NCI-H2107 (cell line): ENCODE measurements around the gene PAQR5.
"Not testable (repeated sequence)": the region's sequence is repeated elsewhere in the genome, so short reads cannot be mapped to it uniquely, and the experiment has no call there.

Experiments used
- DNase-seq: peaks from one replicate; lab custom pipeline; 2025; lab: John Stamatoyannopoulos, UW

Gene PAQR5

GRCh38 chr15:69316291-69316690 lies 17.6 kb downstream of the PAQR5 start:
- no peak for DNase-seq

GRCh38 chr15:69317392-69317841 lies 18.7 kb downstream of the PAQR5 start:
- no peak for DNase-seq

- no peak for DNase-seq
These were observed 19.3 kb downstream of the PAQR5 start for GRCh38 chr15:69318033-69318432.

- DNase-seq: no peak
These were observed 21.0 kb downstream of the PAQR5 start for GRCh38 chr15:69319384-69320375.

GRCh38 chr15:69320977-69321554 lies 22.4 kb downstream of the PAQR5 start:
- no peak for DNase-seq

- DNase-seq: no peak
These were observed 25.2 kb downstream of the PAQR5 start for GRCh38 chr15:69323893-69324430.

GRCh38 chr15:69324565-69324964 lies 25.9 kb downstream of the PAQR5 start:
- DNase-seq: no peak

GRCh38 chr15:69325456-69325971 lies 26.8 kb downstream of the PAQR5 start:
- DNase-seq: no peak

GRCh38 chr15:69328080-69328479 lies 29.4 kb downstream of the PAQR5 start:
- no peak for DNase-seq

GRCh38 chr15:69328739-69329138 lies 30.0 kb downstream of the PAQR5 start:
- no peak for DNase-seq

- DNase-seq: no peak
These were observed 38.4 kb downstream of the PAQR5 start for GRCh38 chr15:69337138-69337537.

GRCh38 chr15:69338535-69339213 lies 40.0 kb downstream of the PAQR5 start:
- DNase-seq: no peak

GRCh38 chr15:69339214-69339543 lies 40.5 kb downstream of the PAQR5 start:
- not testable (repeated sequence) for DNase-seq

- no peak for DNase-seq
These were observed 41.7 kb downstream of the PAQR5 start for GRCh38 chr15:69340243-69340900.

GRCh38 chr15:69341356-69341755 lies 42.6 kb downstream of the PAQR5 start:
- DNase-seq: no peak

- DNase-seq: no peak
These were observed 43.9 kb downstream of the PAQR5 start for GRCh38 chr15:69342460-69343076.

GRCh38 chr15:69343133-69343532 lies 44.4 kb downstream of the PAQR5 start:
- DNase-seq: no peak

GRCh38 chr15:69344238-69344637 lies 45.5 kb downstream of the PAQR5 start:
- DNase-seq: no peak

GRCh38 chr15:69346112-69346511 lies 47.4 kb downstream of the PAQR5 start:
- no peak for DNase-seq

GRCh38 chr15:69351333-69351732 lies 52.6 kb downstream of the PAQR5 start:
- no peak for DNase-seq

- DNase-seq: no peak
These were observed 53.2 kb downstream of the PAQR5 start for GRCh38 chr15:69351884-69352283.
